Left lobe of liver (tissue), 2 donors: Measurements from ENCODE around the gene MTIF2. TPM values are rescaled to one million over a fixed set of nuclear protein-coding genes. Genes with fewer than 3 reads are reported as not detected.
A peak's percentile ranks its signal among the peaks of the same experiment; 100 is the strongest.
"Not testable (repeated sequence)": the region's sequence is repeated elsewhere in the genome, so short reads cannot be mapped to it uniquely, and the experiment has no call there.

Source experiments
- ATAC-seq: fragments of 200-7000 bp; cut with Tn5 transposase; one replicate; pipeline ENCODE4 v1.9.1; 2020; ENCODE audit warnings: mild to moderate bottlenecking, moderate library complexity
- DNase-seq: peaks from one replicate; pipeline ENCODE4 v3.0.0-alpha.2; 2020; ENCODE audit warnings: low spot score
- total RNA-seq: library from RNA; stranded (reverse); gene quantifications from one replicate; pipeline ENCODE4 v1.2.1, GENCODE V29; 2021
- donor health status: DM: no; HTN: no; CAD: no; lungs with moderate emphysema.
- donor health status: DM: no; HTN: yes; CAD: no.

The MTIF2 gene
- 21.4 TPM for total RNA-seq

GRCh38 chr2:55268907-55269644, at the start of gene MTIF2:
Gene MTIF2, minus strand, starts transcription at chr2:55269231. Its CDS starts 5,373 bp downstream, at chr2:55263858.
- DNase-seq (peak; percentile 97), ATAC-seq (peak; percentile 99)

DNA sequence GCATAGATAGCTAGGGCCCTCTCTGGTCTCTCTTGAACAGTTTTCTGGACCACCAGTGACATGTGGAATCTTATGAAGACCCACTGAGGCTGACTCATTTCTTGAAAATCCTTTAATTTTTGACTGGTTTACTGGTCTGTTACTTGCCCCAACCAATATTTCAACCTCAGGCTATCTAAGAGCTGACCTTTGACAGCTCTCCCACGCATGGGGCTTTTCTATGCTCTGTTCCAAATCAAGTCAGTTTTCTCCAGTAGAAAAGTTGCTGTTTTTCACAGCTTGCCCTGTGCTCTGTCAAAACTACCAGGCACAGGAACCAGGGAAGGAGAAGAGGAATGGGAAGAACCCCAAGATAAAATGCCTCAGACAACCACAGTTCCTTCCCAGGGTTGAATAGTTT, 46.0 kb upstream of the MTIF2 start:
- DNase-seq, result no peak
- peak; percentile 28 for ATAC-seq

- DNase-seq (no peak), ATAC-seq (no peak)
Observed at GRCh38 chr2:55311444-55311870, 42.4 kb upstream of the MTIF2 start.

- DNase-seq, result no peak
- no peak for ATAC-seq
Observed at GRCh38 chr2:55309446-55309845, 40.4 kb upstream of the MTIF2 start.

DNA sequence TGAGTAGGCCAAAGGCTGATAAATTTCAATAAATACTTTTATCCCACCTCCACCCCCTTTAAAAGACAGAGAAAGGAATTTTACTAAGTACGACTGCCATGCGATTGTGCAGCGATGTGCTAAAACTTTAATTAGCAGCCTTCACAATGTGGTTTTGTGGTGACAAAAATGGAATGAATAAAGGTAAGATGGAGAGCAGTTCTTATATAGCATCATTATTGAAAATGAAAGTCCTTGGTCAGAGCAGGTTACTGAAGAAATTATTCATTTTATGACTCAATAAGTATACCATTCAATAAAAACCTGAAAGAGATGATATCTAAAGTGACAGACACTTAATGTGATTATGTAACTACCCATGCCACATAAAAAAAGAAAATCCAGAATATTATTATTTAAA, 33.2 kb upstream of the MTIF2 start:
- no peak for DNase-seq
- ATAC-seq, result no peak

DNA sequence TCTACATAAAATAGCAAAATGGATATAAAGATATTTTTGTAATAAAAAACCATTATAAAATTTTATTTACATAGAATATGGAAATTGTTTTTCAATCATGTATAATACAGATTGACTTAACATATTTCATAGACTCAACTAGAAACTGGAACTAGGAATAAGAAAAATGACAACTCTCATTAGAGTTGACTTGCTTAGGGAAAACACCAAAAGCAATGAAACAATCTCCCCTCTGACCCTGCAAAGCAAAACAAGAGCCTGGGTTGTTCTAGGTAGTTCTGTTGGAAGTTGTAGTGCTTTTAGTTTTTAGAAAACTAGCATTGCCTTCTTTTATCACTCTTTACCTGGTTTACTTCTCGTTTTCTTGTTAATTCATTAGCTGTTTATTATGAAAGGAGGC, 32.2 kb upstream of the MTIF2 start:
- ATAC-seq (no peak), DNase-seq (no peak)

DNA sequence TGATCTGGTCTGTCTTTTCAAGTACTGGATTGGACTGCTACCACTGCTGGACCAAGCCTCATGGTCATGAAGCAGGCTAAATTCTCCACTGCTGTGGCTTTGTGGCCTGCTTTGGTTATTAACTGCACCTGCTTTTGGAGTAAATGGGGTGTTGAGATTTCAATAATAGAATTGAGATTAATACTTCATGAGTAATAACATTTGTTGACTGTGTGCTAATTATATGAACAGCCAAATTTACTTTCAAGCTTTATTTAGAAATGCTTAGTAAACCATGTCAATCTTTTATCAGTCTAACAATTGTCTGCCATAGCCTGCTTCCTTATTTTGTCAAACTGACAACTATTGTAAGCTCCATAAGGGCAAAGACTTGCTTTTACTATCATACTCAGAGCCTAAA, 27.4 kb upstream of the MTIF2 start:
- DNase-seq, result no peak
- no peak for ATAC-seq

DNA sequence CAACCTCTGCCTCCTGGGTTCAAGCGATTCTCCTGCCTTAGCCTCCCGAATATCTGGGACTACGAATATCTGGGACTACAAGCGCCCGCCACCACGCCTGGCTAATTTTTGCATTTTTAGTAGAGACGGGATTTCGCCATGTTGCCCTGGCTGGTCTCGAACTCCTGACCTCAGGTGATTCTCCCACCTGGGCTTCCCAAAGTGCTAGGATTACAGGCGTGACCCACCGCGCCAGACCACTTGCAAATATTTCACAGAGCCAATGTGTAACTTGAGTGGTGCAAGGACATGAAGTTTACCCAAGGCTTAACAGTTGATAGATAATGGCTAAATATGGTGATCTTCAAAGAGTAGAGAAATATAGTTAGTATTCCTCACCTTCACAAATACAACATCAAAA, 14.1 kb upstream of the MTIF2 start:
- no peak for ATAC-seq
- DNase-seq, result no peak

- ATAC-seq (peak; percentile 96), DNase-seq (peak; percentile 93)
Observed at GRCh38 chr2:55282110-55282917, 13.3 kb upstream of the MTIF2 start.

DNA sequence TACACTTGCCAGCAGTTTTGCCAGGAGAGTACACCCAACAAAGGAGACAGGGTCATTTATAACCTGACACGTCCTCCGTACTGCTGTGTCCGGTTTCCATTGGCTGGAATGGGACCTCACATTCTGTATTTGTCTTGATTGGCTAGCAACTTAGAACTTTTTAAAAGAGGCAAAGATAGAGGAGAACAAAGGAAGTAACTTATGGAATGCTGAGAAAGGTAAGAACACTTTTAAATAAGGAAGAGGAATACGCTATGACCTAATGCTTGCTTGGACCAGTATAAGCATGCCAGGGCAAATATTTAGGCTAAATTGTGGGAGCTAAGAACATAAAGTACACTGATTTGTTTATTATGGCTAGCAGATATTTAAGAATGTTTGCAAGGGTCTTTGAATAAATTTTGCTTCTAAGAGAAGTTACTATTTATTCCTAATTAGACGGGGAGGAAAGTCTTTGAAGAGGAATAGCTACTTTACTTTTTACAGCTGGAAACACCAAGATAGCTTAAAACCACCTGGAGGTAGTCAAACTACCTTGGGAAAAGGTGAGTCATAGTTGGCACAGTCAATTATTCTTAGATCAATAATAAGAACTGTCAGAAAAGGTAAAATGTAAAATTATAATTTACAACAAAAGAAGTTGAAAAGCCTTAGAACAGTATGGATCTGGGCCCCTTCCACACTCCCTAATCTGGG, 12.0 kb upstream of the MTIF2 start:
- ATAC-seq, DNase-seq: not testable (repeated sequence)

GRCh38 chr2:55279859-55280424, 10.9 kb upstream of the MTIF2 start:
- not testable (repeated sequence) for DNase-seq, ATAC-seq

- ATAC-seq, result not testable (repeated sequence)
Observed at GRCh38 chr2:55279214-55279835, 10.3 kb upstream of the MTIF2 start.

DNA sequence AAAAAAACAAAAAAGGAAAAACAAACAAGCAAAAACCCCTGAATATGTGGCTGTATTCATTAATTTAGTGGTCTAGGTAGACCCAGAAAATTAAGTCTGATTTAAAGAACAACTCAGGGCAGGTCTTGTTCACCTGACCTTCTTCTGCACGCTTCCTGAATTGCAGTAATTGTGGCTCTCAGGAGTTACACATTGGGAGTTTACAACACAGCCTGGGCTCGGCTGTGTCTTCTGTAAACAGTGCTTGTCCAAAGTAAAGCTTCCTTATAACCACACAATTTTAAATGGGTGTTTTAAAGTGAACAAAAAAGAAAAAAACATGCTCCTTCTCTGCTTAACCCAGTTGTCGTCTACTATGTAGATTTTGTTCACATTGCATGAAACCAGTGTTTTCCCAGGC, 8.3 kb upstream of the MTIF2 start:
- ATAC-seq (peak; percentile 14), DNase-seq (no peak)

More at GRCh38 chr2:55279214-55279835, 10.3 kb upstream of the MTIF2 start:
- DNase-seq, result not testable (repeated sequence)

- not testable (repeated sequence) for ATAC-seq, DNase-seq
Observed at GRCh38 chr2:55274346-55274745, 5.3 kb upstream of the MTIF2 start.

GRCh38 chr2:55269645-55269990, 587 bp upstream of the MTIF2 start:
- ATAC-seq, result peak; percentile 2

DNA sequence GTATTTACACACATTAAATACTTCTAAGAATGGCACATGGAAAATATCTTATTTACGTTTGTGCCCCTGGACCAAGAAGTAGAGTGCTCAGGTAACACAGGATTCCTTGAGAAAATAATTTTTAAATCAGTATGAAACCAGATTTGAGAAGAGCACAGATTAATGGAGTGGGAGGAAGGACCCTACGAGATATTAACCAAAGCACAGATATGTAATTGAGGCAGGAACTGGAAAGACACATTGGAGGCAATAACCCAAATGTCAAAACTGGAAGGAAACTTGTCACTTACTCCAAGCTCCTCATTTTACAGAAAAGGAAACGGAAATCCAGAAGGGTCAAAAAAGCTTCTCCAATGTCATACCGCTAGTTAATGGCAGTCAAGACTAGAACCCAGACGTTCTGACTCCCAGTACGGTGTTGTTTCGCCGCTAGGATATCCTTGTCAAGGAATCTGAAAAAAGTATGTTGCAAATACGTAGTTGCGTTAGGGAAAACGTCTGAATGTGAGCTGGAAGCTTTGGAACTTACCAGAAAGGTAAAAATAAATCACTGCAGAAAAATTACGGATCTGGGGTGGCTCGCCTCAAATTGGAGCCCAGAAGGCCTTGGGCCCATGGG, 634 bp downstream of the MTIF2 start:
- ATAC-seq, result peak; percentile 5
- DNase-seq, result no peak

More at GRCh38 chr2:55269645-55269990, 587 bp upstream of the MTIF2 start:
- DNase-seq, result no peak

DNA sequence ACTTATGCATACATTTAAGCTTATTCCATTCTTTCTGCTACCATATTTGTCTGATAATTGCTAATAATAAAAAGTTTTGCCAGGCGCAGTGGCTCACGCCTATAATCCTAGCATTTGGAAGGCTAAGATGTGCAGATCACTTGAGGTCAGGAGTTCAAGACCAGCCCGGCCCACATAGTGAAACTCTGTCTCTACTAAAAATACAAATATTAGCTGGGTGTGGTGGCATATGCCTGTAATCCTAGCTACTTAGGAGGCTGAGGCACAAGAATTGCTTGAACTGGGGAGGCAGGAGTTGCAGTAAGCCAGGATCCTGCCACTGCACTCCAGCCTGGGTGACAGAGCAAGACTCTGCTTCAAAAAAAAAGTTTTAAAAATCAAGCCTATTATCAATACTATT, 9.4 kb downstream of the MTIF2 start:
- ATAC-seq, DNase-seq: not testable (repeated sequence)

DNA sequence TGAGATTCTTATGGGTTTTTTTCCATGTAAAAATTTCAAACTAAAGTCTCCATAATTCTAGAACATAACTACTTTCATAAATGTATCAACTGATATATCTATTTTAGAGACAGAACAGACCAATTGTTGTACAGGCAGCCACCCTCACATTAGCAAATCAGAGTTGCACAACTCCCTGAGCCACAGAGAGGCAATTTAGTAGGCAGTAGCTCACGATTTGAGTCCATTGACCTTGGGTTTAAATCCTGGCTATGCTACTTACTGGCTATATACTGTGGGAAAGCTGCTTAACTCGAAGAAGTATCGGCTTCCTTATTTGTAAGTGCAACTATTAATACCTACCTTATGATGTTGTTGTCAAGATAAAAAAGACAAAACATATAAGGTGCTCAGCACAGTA, 16.2 kb downstream of the MTIF2 start:
- ATAC-seq, result peak; percentile 78

DNA sequence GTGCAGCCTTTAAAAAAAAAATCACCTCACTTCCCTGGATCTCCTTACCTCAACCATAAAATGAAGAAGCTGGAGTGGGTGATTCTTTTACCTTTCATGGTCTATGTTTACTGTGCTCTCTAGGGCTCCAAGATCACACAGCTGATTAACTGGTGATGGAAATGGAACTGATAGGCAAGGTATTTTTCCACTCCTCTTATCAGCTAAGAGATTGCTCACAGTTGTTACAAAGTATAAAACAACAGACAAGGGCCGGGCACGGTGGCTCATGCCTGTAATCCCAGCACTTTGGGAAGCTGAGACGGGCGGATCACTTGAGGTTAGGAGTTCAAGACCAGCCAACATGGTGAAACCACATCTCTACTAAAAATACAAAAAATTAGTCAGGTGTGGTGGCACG, 22.0 kb downstream of the MTIF2 start:
- ATAC-seq (no peak), DNase-seq (no peak)

More for the DNA sequence above, 16.2 kb downstream of the MTIF2 start:
- DNase-seq, result no peak

DNA sequence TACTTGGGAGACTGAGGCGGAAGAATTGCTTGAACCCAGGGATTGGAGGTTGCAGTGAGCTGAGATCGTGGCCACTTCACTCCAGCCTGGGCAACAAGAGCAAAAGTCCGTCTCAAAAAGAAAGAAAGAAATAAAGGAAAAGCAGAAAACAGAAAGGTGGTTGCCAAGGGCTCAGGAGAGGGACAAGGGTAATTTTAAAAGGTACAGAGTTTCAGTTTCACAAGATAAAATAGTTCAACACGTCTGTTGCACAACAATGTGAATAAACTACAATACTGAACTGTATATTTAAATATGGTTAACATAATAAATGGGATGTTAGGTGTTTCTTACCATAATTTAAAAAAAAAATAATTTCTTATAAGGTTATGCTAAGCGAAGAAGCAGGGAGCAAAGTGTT, 23.6 kb downstream of the MTIF2 start:
- no peak for DNase-seq

More for the DNA sequence above, 23.6 kb downstream of the MTIF2 start:
- ATAC-seq, result peak; percentile 64
